SK-N-SH (cell line): Measurements from ENCODE around the gene HAGH. TPM values are rescaled to one million over a fixed set of nuclear protein-coding genes. Genes with fewer than 3 reads are reported as not detected.

ENCODE experiments used
- CTCF ChIA-PET: fragments of 300-600, 350-600 bp; formaldehyde crosslinking; extraction: SDS; loops from one replicate; lab custom pipeline; 2021; lab: Yijun Ruan, JAX
- POLR2A ChIA-PET: fragments of 350-600 bp; sonication (Branson Sonifier 250); formaldehyde crosslinking; extraction: SDS; loops from one replicate; lab custom pipeline; 2020; ENCODE audit warnings: antibody characterized with exemption, inconsistent platforms; lab: Yijun Ruan, JAX
- DNase-seq: peaks from one replicate; pipeline ENCODE4 v3.0.0; 2012
- H2AFZ ChIP-seq: fragments of 200-600 bp; sonication (generic); 2 replicates; pipeline ENCODE4 v1.8.1; 2016; ENCODE audit warnings: antibody characterized with exemption, mild to moderate bottlenecking, low read depth
- H3F3A ChIP-seq: fragments of 200-600 bp; sonication (generic); replicated peaks from 2 replicates; pipeline ENCODE3; 2016; ENCODE audit warnings: antibody characterized with exemption, mild to moderate bottlenecking; ENCODE audit not compliant: insufficient read depth
- H3K27ac ChIP-seq, 2 experiments: fragments of 200-500 bp in 1 of 2; fragments of 200-600 bp in 1 of 2; sonication (Bioruptor generic) in 1 of 2; sonication (generic), shearing (Covaris generic) in 1 of 2; 2 replicates each; pipeline versions ENCODE4 v1.5.1 to v1.6.1; 2014 to 2016; ENCODE audit warnings: low read depth in 2 of 2, inconsistent platforms in 1 of 2, low read length in 1 of 2, mild to moderate bottlenecking in 1 of 2, mixed read lengths in 1 of 2
- H3K27me3 ChIP-seq: fragments of 200-600 bp; sonication (generic), shearing (Covaris generic); 2 replicates; pipeline ENCODE4 v1.6.1; 2016; ENCODE audit warnings: mixed run types; ENCODE audit not compliant: insufficient read depth
- H3K36me3 ChIP-seq, 2 experiments: fragments of 200-500 bp in 1 of 2; fragments of 200-600 bp in 1 of 2; sonication (Bioruptor generic) in 1 of 2; sonication (generic) in 1 of 2; replicated peaks in 1 of 2; 2 replicates each; pipeline versions ENCODE3 to v1.5.1; 2014 to 2016; ENCODE audit warnings: low read length in 1 of 2, mild to moderate bottlenecking in 1 of 2; ENCODE audit not compliant: insufficient read depth in 2 of 2, control insufficient read depth in 1 of 2
- H3K4me1 ChIP-seq, 2 experiments: fragments of 200-500 bp in 1 of 2; fragments of 200-600 bp in 1 of 2; sonication (Bioruptor generic) in 1 of 2; sonication (generic), shearing (Covaris generic) in 1 of 2; 2 replicates each; pipeline versions ENCODE4 v1.5.1 to v1.6.1; 2014 to 2016; ENCODE audit warnings: low read depth in 1 of 2, low read length in 1 of 2, mixed run types in 1 of 2; ENCODE audit not compliant: insufficient read depth in 2 of 2, control insufficient read depth in 1 of 2
- H3K4me2 ChIP-seq: fragments of 200-600 bp; sonication (generic), shearing (Covaris generic); 2 replicates; pipeline ENCODE4 v1.6.1; 2017; ENCODE audit warnings: mixed run types
- H3K4me3 ChIP-seq, 2 experiments: fragments of 200-500 bp in 1 of 2; fragments of 200-600 bp in 1 of 2; sonication (Bioruptor generic) in 1 of 2; sonication (generic), shearing (Covaris generic) in 1 of 2; 2 replicates each; pipeline versions ENCODE4 v1.5.1 to v1.8.1; 2014 to 2016; ENCODE audit warnings: low read depth in 2 of 2, inconsistent platforms in 1 of 2, low read length in 1 of 2, mild to moderate bottlenecking in 1 of 2, mixed read lengths in 1 of 2, moderate library complexity in 1 of 2
- H3K79me2 ChIP-seq: fragments of 200-600 bp; sonication (generic); 2 replicates; pipeline ENCODE4 v1.8.1; 2017; ENCODE audit warnings: mild to moderate bottlenecking; ENCODE audit not compliant: insufficient read depth
- H3K9ac ChIP-seq: fragments of 200-600 bp; sonication (generic); 2 replicates; pipeline ENCODE4 v1.6.1; 2017; ENCODE audit warnings: mixed run types
- H3K9me2 ChIP-seq: fragments of 200-600 bp; sonication (generic); 2 replicates; pipeline ENCODE4 v1.6.1; 2017; ENCODE audit warnings: mixed run types
- H3K9me3 ChIP-seq: fragments of 200-600 bp; sonication (generic); 2 replicates; pipeline ENCODE4 v1.6.1; 2017; ENCODE audit warnings: mixed run types, mild to moderate bottlenecking, moderate library complexity
- H4K20me1 ChIP-seq: fragments of 200-600 bp; sonication (generic); 2 replicates; pipeline ENCODE4 v1.6.1; 2017; ENCODE audit warnings: mild to moderate bottlenecking, mixed run types; ENCODE audit not compliant: insufficient read depth
- CHD2 ChIP-seq: fragments of 150-350 bp; IDR thresholded peaks from 2 replicates; pipeline ENCODE4 v1.6.1; 2018; ENCODE audit warnings: low read length; ENCODE audit not compliant: partially characterized antibody
- ELF1 ChIP-seq: IDR thresholded peaks from 2 replicates; pipeline ENCODE4 v1.4.0; 2012
- FOSL2 ChIP-seq: IDR thresholded peaks from 2 replicates; pipeline ENCODE4 v1.4.0; 2012; ENCODE audit warnings: low read depth, mild to moderate bottlenecking, moderate library complexity, borderline replicate concordance
- FOXJ3 ChIP-seq: sonication (generic); formaldehyde crosslinking; IDR thresholded peaks from 2 replicates; pipeline ENCODE4 v1.5.1; 2020; ENCODE audit warnings: mild to moderate bottlenecking, missing genetic modification reagents
- JUND ChIP-seq: IDR thresholded peaks from 2 replicates; pipeline ENCODE4 v1.4.0; 2012
- MEF2A ChIP-seq: IDR thresholded peaks from 2 replicates; pipeline ENCODE4 v1.4.0; 2012; ENCODE audit warnings: low read depth, borderline replicate concordance
- PBX3 ChIP-seq: IDR thresholded peaks from 2 replicates; pipeline ENCODE4; 2012
- RFX5 ChIP-seq: IDR thresholded peaks from 2 replicates; pipeline ENCODE4 v1.6.1; 2012; ENCODE audit warnings: mild to moderate bottlenecking, improper control_type of control experiment, low read length
- SIN3A ChIP-seq: IDR thresholded peaks from 2 replicates; pipeline ENCODE4 v1.6.1; 2012; ENCODE audit warnings: low read depth, mild to moderate bottlenecking, low read length, moderate library complexity, borderline replicate concordance
- USF1 ChIP-seq: IDR thresholded peaks from 2 replicates; pipeline ENCODE4 v1.4.0; 2012; ENCODE audit warnings: low read depth, borderline replicate concordance
- USF2 ChIP-seq: fragments of 150-350 bp; IDR thresholded peaks from 2 replicates; pipeline ENCODE4 v1.6.1; 2017; ENCODE audit warnings: antibody characterized with exemption, low read length, low read depth, borderline replicate concordance
- ZBTB33 ChIP-seq: IDR thresholded peaks from 2 replicates; pipeline ENCODE4 v1.4.0; 2012; ENCODE audit warnings: low read depth, borderline replicate concordance
- WGBS: methylation state at CpG from one replicate; pipeline ENCODE4 v1.1.6; 2017; ENCODE audit warnings: low lambda C conversion rate; 5-methylcytosine and 5-hydroxymethylcytosine counted together
- polyA plus RNA-seq, 3 experiments: library from polyadenylated mRNA; depleted of rRNA; stranded (reverse); fragments of >200 nt; gene quantifications; 2 replicates each; pipeline ENCODE4 v1.2.3, GENCODE V29; 2012

Gene HAGH
- polyA plus RNA-seq, 1 of the 3 experiments (the other 2 are of a cell fraction): 138 TPM

DNA sequence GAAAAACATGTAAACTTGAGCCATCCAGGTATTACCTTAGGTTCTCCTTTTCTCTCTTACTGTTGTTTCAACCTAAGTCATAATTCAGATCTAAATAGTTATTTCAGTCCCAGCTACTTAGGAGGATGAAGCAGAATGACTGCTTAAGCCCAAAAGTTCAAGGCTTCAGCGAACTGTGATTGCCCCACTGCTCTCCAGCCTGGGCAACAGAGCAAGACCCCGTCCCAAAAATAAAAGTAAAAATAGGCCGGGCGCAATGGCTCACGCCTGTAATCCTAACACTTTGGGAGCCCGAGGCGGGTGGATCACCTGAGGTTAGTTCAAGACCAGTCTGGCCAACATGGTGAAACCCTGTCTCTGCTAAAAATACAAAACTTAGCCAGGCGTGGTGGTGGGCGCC is 35.8 kb upstream of the HAGH start:
- H3K9me2 ChIP-seq: no peaks in the 10 kb centered on the region
- H3K9ac ChIP-seq: no peak overlapping the region
- H3K4me1 ChIP-seq: no peaks in the 10 kb centered on the region; a peak in 1 of 4 replicates
- no peak overlapping the region for H2AFZ ChIP-seq
- 65% methylated on average over 9 of the region's 9 CpGs for WGBS
- H3K27me3 ChIP-seq: no peaks in the 10 kb centered on the region; the same call in 1 of the 2 replicates
- ChIA-PET POLR2A (no interaction called here), CTCF (interaction anchor here (0.8 to 12.8 kb wide), 11 partner anchors 10 to 120 kb away, joined by 3 to 137 read pairs (median 4); partner anchors contain the start of gene NDUFB10)
- H3K9me3 ChIP-seq: no peaks in the 10 kb centered on the region
- H4K20me1 ChIP-seq: no peaks in the 10 kb centered on the region
- no peaks in the 10 kb centered on the region for H3F3A ChIP-seq
- TF ChIP-seq ZBTB33 (no peak), ELF1 (no peak), PBX3 (no peak), USF2 (no peak), MEF2A (no peak), CHD2 (no peak), USF1 (no peak), SIN3A (no peak), RFX5 (no peak), JUND (no peak)
- H3K4me3 ChIP-seq: no peak overlapping the region
- no peaks in the 10 kb centered on the region for H3K79me2 ChIP-seq
- no peak for DNase-seq
- H3K36me3 ChIP-seq: no peaks in the 10 kb centered on the region
- H3K4me2 ChIP-seq: no peak overlapping the region
- H3K27ac ChIP-seq: no peak overlapping the region

- no peak for DNase-seq
- Histone ChIP-seq H3K4me3 (no peak overlapping the region), H3K9ac (no peak overlapping the region), H3F3A (no peaks in the 10 kb centered on the region), H3K27me3 (no peaks in the 10 kb centered on the region; the same call in 1 of the 2 replicates), H3K4me1 (no peaks in the 10 kb centered on the region; a peak in 1 of 4 replicates), H3K27ac (no peak overlapping the region), H3K9me3 (no peaks in the 10 kb centered on the region), H3K79me2 (no peaks in the 10 kb centered on the region), H3K4me2 (no peak overlapping the region), H2AFZ (no peak overlapping the region), H4K20me1 (no peaks in the 10 kb centered on the region), H3K36me3 (no peaks in the 10 kb centered on the region), H3K9me2 (no peaks in the 10 kb centered on the region)
- no peak for TF ChIP-seq FOXJ3 (CRISPR knock-in tag)
- no peak for TF ChIP-seq FOSL2
- WGBS: 60% methylated on average over 5 of the region's 5 CpGs
- CTCF ChIA-PET: interaction anchor here (1.0 to 12.8 kb wide), 7 partner anchors 10 to 98 kb away, joined by 3 to 137 read pairs (median 5); partner anchors contain the start of gene NDUFB10
- POLR2A ChIA-PET: interaction anchor here (1.1 kb wide), 1 partner anchor 67 kb away, joined by 3 read pairs; no protein-coding TSS in a partner anchor
Observed at GRCh38 chr16:1861730-1862129, 35.1 kb upstream of the HAGH start.
